IMR-90 (cell line): ENCODE data around the gene KRTAP5-5. TPM values are rescaled to one million over a fixed set of nuclear protein-coding genes. Genes with fewer than 3 reads are reported as not detected.

Experiments used
- ATAC-seq: fragments of 200-7000 bp; cut with Tn5 transposase; 2 replicates; pipeline ENCODE4 v1.9.1; 2020; ENCODE audit warnings: low read depth, mild to moderate bottlenecking, moderate library complexity
- BruUV-seq: library from RNA; stranded (reverse); fragments of 400-500 nt; replicated peaks from 2 replicates; lab custom pipeline; 2021; lab: Mats Ljungman, UMichigan
- CTCF ChIA-PET: fragments of 300-600 bp; formaldehyde crosslinking; extraction: SDS; loops from one replicate; lab custom pipeline; 2021; ENCODE audit warnings: antibody characterized with exemption; lab: Yijun Ruan, JAX
- POLR2A ChIA-PET: fragments of 300-600 bp; sonication (Branson Sonifier 250); formaldehyde crosslinking; loops from one replicate; lab custom pipeline; 2022; ENCODE audit warnings: antibody characterized with exemption; ENCODE audit not compliant: unreplicated experiment; lab: Charles Lee
- DNase-seq: peaks from one replicate; pipeline ENCODE4 v3.0.0; 2013
- H2AFZ ChIP-seq: replicated peaks from 2 replicates; pipeline ENCODE3; 2013; ENCODE audit warnings: low read length, mild to moderate bottlenecking; ENCODE audit not compliant: poor library complexity
- H2AK5ac ChIP-seq: 2 replicates; pipeline ENCODE4 v1.6.1; 2013; ENCODE audit warnings: low read depth, low read length, inconsistent platforms
- H2AK9ac ChIP-seq: replicated peaks from 2 replicates; pipeline ENCODE3; 2013; ENCODE audit warnings: mild to moderate bottlenecking, low read depth, low read length, moderate library complexity; ENCODE audit not compliant: poor library complexity
- H2BK120ac ChIP-seq: 2 replicates; pipeline ENCODE4 v1.6.1; 2013; ENCODE audit warnings: low read depth, low read length, inconsistent platforms
- H2BK15ac ChIP-seq: 3 replicates; pipeline ENCODE4 v1.6.1; 2013; ENCODE audit warnings: low read depth, low read length, inconsistent platforms
- H2BK20ac ChIP-seq: 2 replicates; pipeline ENCODE4 v1.6.1; 2013; ENCODE audit warnings: low read depth, mild to moderate bottlenecking, inconsistent platforms, low read length, moderate library complexity
- H2BK5ac ChIP-seq: 2 replicates; pipeline ENCODE4 v1.6.1; 2013; ENCODE audit warnings: mild to moderate bottlenecking, low read depth, low read length, inconsistent platforms; ENCODE audit not compliant: poor library complexity, severe bottlenecking
- H3K14ac ChIP-seq: replicated peaks from 2 replicates; pipeline ENCODE4 v1.6.1; 2013; ENCODE audit warnings: low read depth, low read length, inconsistent platforms
- H3K18ac ChIP-seq: 2 replicates; pipeline ENCODE4 v1.6.1; 2013; ENCODE audit warnings: low read depth, low read length, control low read depth
- H3K23ac ChIP-seq: 2 replicates; pipeline ENCODE4 v1.6.1; 2013; ENCODE audit warnings: low read depth, low read length, inconsistent platforms
- H3K27ac ChIP-seq: 2 replicates; pipeline ENCODE4 v1.5.1; 2013; ENCODE audit warnings: mild to moderate bottlenecking, control low read depth, low read length; ENCODE audit not compliant: insufficient read depth
- H3K27me3 ChIP-seq: 2 replicates; pipeline ENCODE4 v1.6.1; 2013; ENCODE audit warnings: low read length; ENCODE audit not compliant: control insufficient read depth, insufficient read depth
- H3K36me3 ChIP-seq: 2 replicates; pipeline ENCODE4 v1.6.1; 2013; ENCODE audit warnings: low read length, mixed read lengths; ENCODE audit not compliant: control insufficient read depth, insufficient read depth
- H3K4ac ChIP-seq: 2 replicates; pipeline ENCODE4 v1.6.1; 2013; ENCODE audit warnings: low read depth, low read length, inconsistent platforms
- H3K4me1 ChIP-seq: 2 replicates; pipeline ENCODE4 v1.6.1; 2013; ENCODE audit warnings: low read length, mixed read lengths; ENCODE audit not compliant: control insufficient read depth, insufficient read depth
- H3K4me2 ChIP-seq: 2 replicates; pipeline ENCODE4 v1.6.1; 2013; ENCODE audit warnings: low read depth, mild to moderate bottlenecking, control low read depth, low read length, moderate library complexity
- H3K4me3 ChIP-seq: 2 replicates; pipeline ENCODE4 v1.5.1; 2013; ENCODE audit warnings: low read depth, mild to moderate bottlenecking, control low read depth, low read length, moderate library complexity; ENCODE audit not compliant: insufficient read depth
- H3K56ac ChIP-seq: 2 replicates; pipeline ENCODE4 v1.6.1; 2013; ENCODE audit warnings: low read length, inconsistent platforms; ENCODE audit not compliant: insufficient read depth; ENCODE audit errors: extremely low read depth
- H3K79me1 ChIP-seq, 2 experiments: 2 replicates each; pipeline ENCODE4 v1.6.1; 2013; ENCODE audit warnings: low read length in 2 of 2, inconsistent platforms in 1 of 2, low read depth in 1 of 2
- H3K9ac ChIP-seq: 2 replicates; pipeline ENCODE4 v1.6.1; 2013; ENCODE audit warnings: low read depth, low read length, control low read depth
- H3K9me1 ChIP-seq: 2 replicates; pipeline ENCODE4 v1.6.1; 2013; ENCODE audit warnings: low read length, inconsistent platforms; ENCODE audit not compliant: insufficient read depth
- H3K9me3 ChIP-seq: 2 replicates; pipeline ENCODE4 v1.6.1; 2013; ENCODE audit warnings: low read length; ENCODE audit not compliant: control insufficient read depth, insufficient read depth
- H4K20me1 ChIP-seq: 2 replicates; pipeline ENCODE4 v1.6.1; 2013; ENCODE audit warnings: low read length, inconsistent platforms; ENCODE audit not compliant: insufficient read depth
- H4K5ac ChIP-seq: 2 replicates; pipeline ENCODE4 v1.6.1; 2013; ENCODE audit warnings: mild to moderate bottlenecking, low read depth, low read length, control low read depth
- H4K8ac ChIP-seq, 2 experiments: 2 replicates each; pipeline ENCODE4 v1.6.1; 2013; ENCODE audit warnings: low read depth in 2 of 2, low read length in 2 of 2, control low read depth in 1 of 2, inconsistent platforms in 1 of 2
- H4K91ac ChIP-seq: 2 replicates; pipeline ENCODE4 v1.6.1; 2013; ENCODE audit warnings: low read depth, low read length, inconsistent platforms; ENCODE audit not compliant: insufficient read depth
- BHLHE40 ChIP-seq: fragments of 150-350 bp; IDR thresholded peaks from 2 replicates; pipeline ENCODE4 v1.6.1; 2016; ENCODE audit warnings: mild to moderate bottlenecking, low read depth, low read length
- FOS ChIP-seq: fragments of 150-350 bp; IDR thresholded peaks from 2 replicates; pipeline ENCODE4 v1.6.1; 2016; ENCODE audit warnings: low read depth, low read length
- MAFK ChIP-seq: IDR thresholded peaks from 2 replicates; pipeline ENCODE4 v1.6.1; 2012; ENCODE audit warnings: low read depth, low read length, improper control_type of control experiment
- MXI1 ChIP-seq: IDR thresholded peaks from 2 replicates; pipeline ENCODE4 v1.6.1; 2012; ENCODE audit warnings: low read depth, mild to moderate bottlenecking, low read length, moderate library complexity, borderline replicate concordance
- POLR2A ChIP-seq: IDR thresholded peaks from 2 replicates; pipeline ENCODE4 v1.6.1; 2012; ENCODE audit warnings: mild to moderate bottlenecking, low read depth, low read length
- RAD21 ChIP-seq: IDR thresholded peaks from 2 replicates; pipeline ENCODE4 v1.6.1; 2012; ENCODE audit warnings: low read length, improper control_type of control experiment
- RFX5 ChIP-seq: IDR thresholded peaks from 2 replicates; pipeline ENCODE4 v1.8.0; 2012; ENCODE audit warnings: low read depth, mild to moderate bottlenecking, low read length, moderate library complexity
- USF2 ChIP-seq: fragments of 150-350 bp; IDR thresholded peaks from 2 replicates; pipeline ENCODE4 v1.6.1; 2017; ENCODE audit warnings: mild to moderate bottlenecking, antibody characterized with exemption, low read length, low read depth
- WGBS, 2 experiments: methylation state at CpG; one replicate each; pipeline versions ENCODE4 v1.1.5 to v1.1.7; 2013; ENCODE audit warnings: missing lambda C conversion rate in 2 of 2; ENCODE audit not compliant: insufficient read length in 1 of 2; ENCODE audit errors: extremely low coverage in 2 of 2; 5-methylcytosine and 5-hydroxymethylcytosine counted together
- dilution Hi-C: fragments of 300-500 bp; cut with HindIII; formaldehyde crosslinking; loops from one replicate; pipeline ENCODE4 v1.14.3; 2018; ENCODE audit warnings: low sequenced_read_pairs; ENCODE audit not compliant: unreplicated experiment
- in situ Hi-C: fragments of 300-500 bp; cut with MboI; formaldehyde crosslinking; loops from 3 replicates; pipeline ENCODE4 v1.14.3; 2019; ENCODE audit warnings: low sequenced_read_pairs, inconsistent platforms, mixed read lengths
- intact Hi-C: fragments of 100-400 bp; cut with micrococcal nuclease; formaldehyde crosslinking; loops from 2 replicates; pipeline ENCODE4 v1.10.0; 2022
- polyA plus RNA-seq, 3 experiments: library from polyadenylated mRNA; depleted of rRNA; stranded (reverse); fragments of >200 nt; gene quantifications; 2 replicates each; pipeline ENCODE4 v1.2.3, GENCODE V29; 2012; ENCODE audit warnings: low replicate concordance in 1 of 3
- total RNA-seq: library from RNA; depleted of rRNA; stranded (reverse); fragments of >200 nt; gene quantifications from 2 replicates; pipeline ENCODE4 v1.2.3, GENCODE V29; 2012

Gene KRTAP5-5
- total and polyA plus RNA-seq, 2 of the 4 experiments (the other 2 are of a cell fraction): not detected

GRCh38 chr11:1629326-1630185 is at the start of gene KRTAP5-5 (continued):
- TF ChIP-seq MXI1 (no peak), RAD21 (no peak), BHLHE40 (no peak), FOS (no peak), MAFK (no peak)

- Histone ChIP-seq H4K8ac (no peak overlapping the region), H3K9ac (no peak overlapping the region), H4K20me1 (no peaks in the 10 kb centered on the region), H2AK9ac (no peak overlapping the region), H3K27me3 (peaks cover 25% of the 10 kb centered on the region), H3K18ac (no peak overlapping the region), H2BK5ac (no peak overlapping the region), H2AFZ (no peak overlapping the region), H3K4me2 (no peak overlapping the region), H2BK20ac (no peak overlapping the region), H4K5ac (no peak overlapping the region), H2BK15ac (no peak overlapping the region), H2BK120ac (no peak overlapping the region), H3K56ac (no peak overlapping the region), H3K9me3 (peaks cover 8% of the 10 kb centered on the region), H3K36me3 (no peaks in the 10 kb centered on the region), H3K4ac (no peak overlapping the region), H3K27ac (no peak overlapping the region), H3K4me3 (no peak overlapping the region), H2AK5ac (no peak overlapping the region), H3K79me1 (no peaks in the 10 kb centered on the region), H3K23ac (no peak overlapping the region), H3K14ac (no peak overlapping the region), H4K91ac (no peak overlapping the region), H3K9me1 (no peaks in the 10 kb centered on the region), H3K4me1 (no peaks in the 10 kb centered on the region)
- ATAC-seq (no peak), DNase-seq (no peak)
- no TSS peak for BruUV-seq
- intact Hi-C loops: no loop called here
- CTCF ChIA-PET: interaction anchor here (1.0 kb wide), 1 partner anchor 35 kb away, joined by 3 read pairs; no protein-coding TSS in a partner anchor
- no peak for TF ChIP-seq USF2
- TF ChIP-seq RFX5: no peak
- no peak for TF ChIP-seq MAFK
- TF ChIP-seq POLR2A: no peak
- 84% methylated on average over 5 of the region's 9 CpGs; no CpG with 5 or more reads in 1 of the 2 experiments for WGBS, 2 experiments
- in situ Hi-C loops: no loop called here
- POLR2A ChIA-PET: no interaction called here
- dilution Hi-C loops: no loop called here
Observed at GRCh38 chr11:1581976-1582375, 47.6 kb upstream of the KRTAP5-5 start.
